OCI-LY1 (cell line): ENCODE data around the gene KRT3.

ENCODE experiments used
- H2AFZ ChIP-seq: fragments of 200-600 bp; sonication (generic), shearing (Covaris generic); 2 replicates; pipeline ENCODE4 v1.6.0; 2014; ENCODE audit warnings: antibody characterized with exemption, mild to moderate bottlenecking, low read length
- H3F3A ChIP-seq: fragments of 200-600 bp; sonication (generic), shearing (Covaris generic); 2 replicates; pipeline ENCODE4 v1.6.0; 2014; ENCODE audit warnings: mild to moderate bottlenecking, antibody characterized with exemption, low read length, moderate library complexity; ENCODE audit not compliant: insufficient read depth
- H3K27ac ChIP-seq: fragments of 200-600 bp; sonication (generic); 2 replicates; pipeline ENCODE4 v1.5.1; 2014; ENCODE audit warnings: low read length, mixed run types, mild to moderate bottlenecking, low read depth; ENCODE audit not compliant: poor library complexity, severe bottlenecking
- H3K27me3 ChIP-seq: fragments of 200-600 bp; sonication (generic); 2 replicates; pipeline ENCODE4 v1.6.0; 2014; ENCODE audit warnings: antibody characterized with exemption, mild to moderate bottlenecking, low read length, moderate library complexity; ENCODE audit not compliant: insufficient read depth
- H3K36me3 ChIP-seq: fragments of 200-600 bp; sonication (generic); 2 replicates; pipeline ENCODE4 v1.6.1; 2014; ENCODE audit warnings: mild to moderate bottlenecking, antibody characterized with exemption, low read length, moderate library complexity, mixed read lengths; ENCODE audit not compliant: insufficient read depth
- H3K4me1 ChIP-seq: fragments of 200-600 bp; sonication (generic); 2 replicates; pipeline ENCODE4 v1.5.1; 2014; ENCODE audit warnings: mild to moderate bottlenecking, low read length, moderate library complexity; ENCODE audit not compliant: insufficient read depth, severe bottlenecking
- H3K4me2 ChIP-seq: fragments of 200-600 bp; sonication (generic), shearing (Covaris generic); 2 replicates; pipeline ENCODE4 v1.6.1; 2014; ENCODE audit warnings: low read length
- H3K4me3 ChIP-seq: fragments of 200-600 bp; sonication (generic); 2 replicates; pipeline ENCODE4 v1.5.1; 2014; ENCODE audit warnings: low read length, low read depth, mild to moderate bottlenecking, mixed read lengths; ENCODE audit not compliant: poor library complexity, severe bottlenecking
- H3K79me2 ChIP-seq: fragments of 200-600 bp; shearing (Covaris generic); 2 replicates; pipeline ENCODE4 v1.6.1; 2016; ENCODE audit warnings: mixed run types, low read length, mixed read lengths; ENCODE audit not compliant: insufficient read depth
- H3K9ac ChIP-seq: fragments of 200-600 bp; sonication (generic), shearing (Covaris generic); 2 replicates; pipeline ENCODE4 v1.6.1; 2014; ENCODE audit warnings: mild to moderate bottlenecking, low read length, mixed read lengths
- H3K9me2 ChIP-seq: fragments of 200-600 bp; sonication (generic), shearing (Covaris generic); 2 replicates; pipeline ENCODE4 v1.6.1; 2014; ENCODE audit warnings: low read depth, mild to moderate bottlenecking, low read length, mixed read lengths
- H3K9me3 ChIP-seq: fragments of 200-600 bp; shearing (Covaris generic); 2 replicates; pipeline ENCODE4 v1.6.1; 2014; ENCODE audit warnings: low read length, mixed read lengths
- H4K20me1 ChIP-seq: fragments of 200-600 bp; sonication (generic), shearing (Covaris generic); 2 replicates; pipeline ENCODE4 v1.6.0; 2016; ENCODE audit warnings: mild to moderate bottlenecking, low read length; ENCODE audit not compliant: insufficient read depth
- CTCF ChIP-seq: fragments of 200-600 bp; sonication (generic), shearing (Covaris generic); IDR thresholded peaks from 2 replicates; pipeline ENCODE4 v1.5.1; 2017; ENCODE audit warnings: mild to moderate bottlenecking, antibody characterized with exemption, low read length, moderate library complexity, mixed read lengths
- EZH2 ChIP-seq: fragments of 200-600 bp; sonication (generic), shearing (Covaris generic); IDR thresholded peaks from 2 replicates; pipeline ENCODE4 v1.8.0; 2017; ENCODE audit warnings: borderline replicate concordance, mixed run types, mild to moderate bottlenecking, antibody characterized with exemption, low read length, moderate library complexity, mixed read lengths

KRT3 gene

GRCh38 chr12:52817003-52817698 lies 21.2 kb upstream of the KRT3 start:
- no peaks in the 10 kb centered on the region for H4K20me1 ChIP-seq
- no peaks in the 10 kb centered on the region for H3K36me3 ChIP-seq
- peaks cover 5% of the 10 kb centered on the region; the same call in 1 of the 2 replicates for H3K27me3 ChIP-seq

GRCh38 chr12:52815676-52816588 lies 20.0 kb upstream of the KRT3 start:
- H3K36me3 ChIP-seq = no peaks in the 10 kb centered on the region
- H3K27me3 ChIP-seq = peaks cover 5% of the 10 kb centered on the region; the same call in 1 of the 2 replicates
- no peak for TF ChIP-seq EZH2
- TF ChIP-seq CTCF = no peak

More at GRCh38 chr12:52817003-52817698, 21.2 kb upstream of the KRT3 start:
- TF ChIP-seq EZH2 = no peak
- TF ChIP-seq CTCF = no peak
- H3K9me2 ChIP-seq = no peaks in the 10 kb centered on the region
- no peak overlapping the region for H3K4me3 ChIP-seq
- no peaks in the 10 kb centered on the region for H3K79me2 ChIP-seq
- H3K4me2 ChIP-seq = no peak overlapping the region
- no peaks in the 10 kb centered on the region for H3F3A ChIP-seq
- no peak overlapping the region for H2AFZ ChIP-seq
- no peaks in the 10 kb centered on the region for H3K4me1 ChIP-seq
- H3K9ac ChIP-seq = no peak overlapping the region
- no peaks in the 10 kb centered on the region for H3K9me3 ChIP-seq
- H3K27ac ChIP-seq = no peak overlapping the region

GRCh38 chr12:52815161-52815560 lies 19.2 kb upstream of the KRT3 start:
- no peak overlapping the region for H2AFZ ChIP-seq
- H3K4me3 ChIP-seq = no peak overlapping the region
- no peaks in the 10 kb centered on the region for H4K20me1 ChIP-seq
- H3K4me2 ChIP-seq = no peak overlapping the region
- H3F3A ChIP-seq = no peaks in the 10 kb centered on the region
- TF ChIP-seq EZH2 (no peak), CTCF (no peak)
- H3K36me3 ChIP-seq = no peaks in the 10 kb centered on the region
- no peaks in the 10 kb centered on the region for H3K79me2 ChIP-seq
- H3K27me3 ChIP-seq = peaks cover 5% of the 10 kb centered on the region; the same call in 1 of the 2 replicates
- no peak overlapping the region for H3K27ac ChIP-seq
- H3K4me1 ChIP-seq = no peaks in the 10 kb centered on the region
- no peaks in the 10 kb centered on the region for H3K9me2 ChIP-seq
- H3K9ac ChIP-seq = no peak overlapping the region
- H3K9me3 ChIP-seq = no peaks in the 10 kb centered on the region

More at GRCh38 chr12:52815676-52816588, 20.0 kb upstream of the KRT3 start:
- Histone ChIP-seq H3K27ac (no peak overlapping the region), H3K79me2 (no peaks in the 10 kb centered on the region), H3K4me3 (no peak overlapping the region), H4K20me1 (no peaks in the 10 kb centered on the region), H3K9ac (no peak overlapping the region), H3K4me1 (no peaks in the 10 kb centered on the region), H3K4me2 (no peak overlapping the region), H3F3A (no peaks in the 10 kb centered on the region), H2AFZ (no peak overlapping the region), H3K9me3 (no peaks in the 10 kb centered on the region), H3K9me2 (no peaks in the 10 kb centered on the region)
